K562 (cell line): ENCODE results near the gene IL23A. TPM values are rescaled to one million over a fixed set of nuclear protein-coding genes. Genes with fewer than 3 reads are reported as not detected.

Experiments used
- BCLAF1 ChIP-seq, 2 experiments: fragments of 450-650 bp in 1 of 2; IDR thresholded peaks; 2 replicates each; pipeline ENCODE4 v1.6.1; 2011 to 2017; ENCODE audit warnings: low read depth in 2 of 2, antibody characterized with exemption in 1 of 2, borderline replicate concordance in 1 of 2, low read length in 1 of 2, mild to moderate bottlenecking in 1 of 2, mixed read lengths in 1 of 2; ENCODE audit not compliant: control insufficient read depth in 1 of 2
- BMI1 ChIP-seq: fragments of 150-350 bp; IDR thresholded peaks from 2 replicates; pipeline ENCODE4 v1.6.1; 2014; ENCODE audit warnings: low read length
- DLX4 ChIP-seq: fragments of 250-450 bp; sonication (Bioruptor Pico); IDR thresholded peaks from 2 replicates; pipeline ENCODE4 v1.6.1; 2021; ENCODE audit warnings: mild to moderate bottlenecking
- HBP1 ChIP-seq: fragments of 450-650 bp; formaldehyde crosslinking; IDR thresholded peaks from 2 replicates; pipeline ENCODE4 v1.4.0; 2022; ENCODE audit warnings: missing genetic modification characterization
- HNRNPL ChIP-seq: fragments of 200-400 bp; formaldehyde crosslinking; IDR thresholded peaks from 2 replicates; pipeline ENCODE4 v1.6.1; 2017; ENCODE audit warnings: low read depth, mild to moderate bottlenecking, low read length
- KDM4B ChIP-seq, 2 experiments: fragments of 450-650 bp in 1 of 2; sonication (generic) in 1 of 2; IDR thresholded peaks; 2 replicates each; pipeline ENCODE4 v1.6.1; 2016 to 2017; ENCODE audit warnings: borderline replicate concordance in 2 of 2, antibody characterized with exemption in 1 of 2, low read depth in 1 of 2, mild to moderate bottlenecking in 1 of 2
- L3MBTL2 ChIP-seq: fragments of 450-650 bp; IDR thresholded peaks from 2 replicates; pipeline ENCODE4 v1.6.1; 2016; ENCODE audit warnings: mild to moderate bottlenecking, moderate library complexity
- PHB ChIP-seq: fragments of 250-450 bp; sonication (Bioruptor Pico); IDR thresholded peaks from 2 replicates; pipeline ENCODE4 v1.5.0; 2021
- SAFB2 ChIP-seq: fragments of 200-400 bp; formaldehyde crosslinking; IDR thresholded peaks from 2 replicates; pipeline ENCODE4 v1.6.1; 2018; ENCODE audit warnings: borderline replicate concordance, low read length, low read depth, moderate library complexity; ENCODE audit not compliant: severe bottlenecking
- SIN3A ChIP-seq, 2 experiments: fragments of 150-350 bp in 1 of 2; IDR thresholded peaks; 2 replicates each; pipeline ENCODE4 v1.6.1; 2011 to 2016; ENCODE audit warnings: borderline replicate concordance in 2 of 2, low read depth in 2 of 2, low read length in 2 of 2, mild to moderate bottlenecking in 2 of 2, moderate library complexity in 2 of 2; ENCODE audit not compliant: control insufficient read depth in 1 of 2
- SLC30A9 ChIP-seq: fragments of 250-450 bp; sonication (Bioruptor Pico); IDR thresholded peaks from 2 replicates; pipeline ENCODE4 v1.8.0; 2022; ENCODE audit warnings: mild to moderate bottlenecking, moderate library complexity
- STAT6 ChIP-seq: sonication (generic); formaldehyde crosslinking; IDR thresholded peaks from 2 replicates; pipeline ENCODE4 v1.8.1; 2023; ENCODE audit warnings: mild to moderate bottlenecking, missing genetic modification reagents
- ZBTB1 ChIP-seq: sonication (generic); formaldehyde crosslinking; IDR thresholded peaks from 2 replicates; pipeline ENCODE4 v1.8.1; 2023; ENCODE audit warnings: missing genetic modification reagents, low read depth, mild to moderate bottlenecking, borderline replicate concordance
- ZBTB9 ChIP-seq: fragments of 450-650 bp; formaldehyde crosslinking; IDR thresholded peaks from 2 replicates; pipeline ENCODE4 v1.4.0; 2020; ENCODE audit warnings: mild to moderate bottlenecking, moderate library complexity
- ZNF24 ChIP-seq: fragments of 450-650 bp; IDR thresholded peaks from 2 replicates; pipeline ENCODE4 v1.6.1; 2016
- ZNF717 ChIP-seq: fragments of 250-450 bp; sonication (Bioruptor Pico); IDR thresholded peaks from 2 replicates; pipeline ENCODE4 v1.5.0; 2021
- ZSCAN32 ChIP-seq: fragments of 450-650 bp; formaldehyde crosslinking; IDR thresholded peaks from 2 replicates; pipeline ENCODE4 v1.4.0; 2020; ENCODE audit warnings: mild to moderate bottlenecking, moderate library complexity
- polyA plus RNA-seq, 8 experiments: library from polyadenylated mRNA; depleted of rRNA in 4 of 8; stranded (reverse) in 5 of 8; unstranded in 3 of 8; fragments of >200 nt; fragmentation: Nextera tagmentation in 2 of 8; fragmentation: Illumina TruSeq in 1 of 8; extraction: Ambion mirVana in 2 of 8; extraction: Trizol in 1 of 8; gene quantifications; 2 replicates each; pipeline versions ENCODE4 v1.2.1 to v1.2.3, GENCODE V29; 2011 to 2014; ENCODE audit warnings: inconsistent platforms in 1 of 8, missing spikeins in 1 of 8
- total RNA-seq, 7 experiments: library from RNA; depleted of rRNA in 6 of 7; stranded (reverse); fragments of >200 nt in 6 of 7; fragmentation: Illumina TruSeq in 2 of 7; extraction: Trizol in 2 of 7; gene quantifications; 2 replicates each; pipeline versions ENCODE4 v1.2.1 to v1.2.3, GENCODE V29; 2011 to 2021; ENCODE audit warnings: low replicate concordance in 1 of 7

IL23A gene
- total and polyA plus RNA-seq, 9 of the 15 experiments (the other 6 are each of a cell fraction or from before 2014, with no cell fraction given), result 4.4 to 37.2 (median 9.6) TPM

GRCh38 chr12:56333679-56334489 lies 4.8 kb upstream of the IL23A start, which contains the start of gene PAN2 (continued):
- no peak for TF ChIP-seq STAT6 (CRISPR knock-in tag)
- peak; percentile 91 for TF ChIP-seq L3MBTL2
- TF ChIP-seq HBP1 (CRISPR knock-in tag), result no peak
- no peak for TF ChIP-seq DLX4 (CRISPR knock-in tag)
- no peak for TF ChIP-seq ZNF717 (CRISPR knock-in tag)
- TF ChIP-seq ZSCAN32 (CRISPR knock-in tag), result no peak
- TF ChIP-seq SLC30A9 (CRISPR knock-in tag), result no peak
- TF ChIP-seq BCLAF1 (IDR thresholded peaks at IDR 0.05; ENCODE audit: borderline replicate concordance in 1 of 2, control insufficient read depth in 1 of 2, low read depth in 2 of 2, low read length in 1 of 2), result peak in 1 of 2 experiments; percentile 64; a peak in 1 of 4 replicates
- peak in 1 of 2 experiments; percentile 66; a peak in 1 of 4 replicates for TF ChIP-seq SIN3A (IDR thresholded peaks at IDR 0.05; ENCODE audit: borderline replicate concordance in 2 of 2, control insufficient read depth in 1 of 2, low read depth in 2 of 2, low read length in 2 of 2)
- TF ChIP-seq ZNF24, result no peak
- TF ChIP-seq HNRNPL, result no peak
- no peak for TF ChIP-seq SAFB2
- TF ChIP-seq KDM4B (IDR thresholded peaks at IDR 0.05; ENCODE audit: borderline replicate concordance in 2 of 2, low read depth in 1 of 2), result 0 out of 4 replicates have a peak, but pooled peaks of 1 of the 2 experiments have one; percentile 20
- TF ChIP-seq PHB (CRISPR knock-in tag), result no peak
- no peak; the same call in 1 of the 2 replicates for TF ChIP-seq ZBTB9
- no peak for TF ChIP-seq ZBTB1
- no peak for TF ChIP-seq BMI1
